Heart left ventricle (tissue), 13 donors: ENCODE data around the gene C9orf43.

Source experiments
- CTCF ChIP-seq, 12 donors: fragments of 200-600 bp; sonication (generic) in 4 of 12; IDR thresholded peaks; one replicate each; pipeline versions ENCODE4 v1.5.0 to v1.8.0; 2018 to 2022; ENCODE audit warnings: antibody characterized with exemption in 12 of 12, mild to moderate bottlenecking in 5 of 12
- POLR2A ChIP-seq, 2 donors: fragments of 450-650 bp; IDR thresholded peaks; one replicate each; pipeline ENCODE4 v1.6.1; 2017; ENCODE audit warnings: antibody characterized with exemption in 2 of 2, mild to moderate bottlenecking in 2 of 2, moderate library complexity in 2 of 2
- donor health status: ischemic (EF 13 %, LVEDD 7.1; RV severe dilation, severe dysfunction).
- donor health status: DM: no; HTN: yes; CAD: no.
- donor health status: DM: no; HTN: no; CAD: no.
- donor health status: ischemic (EF 25% LVEDD 6.9; RV normal size, moderate dysfunction).
- donor health status: ischemic (EF 25% LVEDD 5.7; RV mildly dilated, moderate dysfunction).
- donor health status: ischemic (EF 35%, LVEDD 5.7; RV mildly dilated, moderate dysfunction).
- donor health status: nonischemic (EF 11% LVEDD 7.7; RV severe dilation, severe dysfunction).
- donor health status: DM: yes; HTN: yes; CAD: no.
- donor health status: PGD.
- donor health status: ischemic (EF 29% LVEDD 5.4; RV normal size, mild dysfunction).
- donor health status: nonischemic (EF 23%, LVEDD 6.1; RV moderate dilation, normal function).

GRCh38 chr9:113373256-113373655, 37.3 kb upstream of the C9orf43 start:
- no peak for TF ChIP-seq POLR2A (IDR thresholded peaks at IDR 0.05)
- TF ChIP-seq CTCF (IDR thresholded peaks at IDR 0.05), result no peak
